NCI-H446 treated with DMSO at 0.1 percent for 48 hours (cell line): ENCODE results near the gene ZNF622.

ENCODE experiments used
- DNase-seq: peaks from one replicate; lab custom pipeline; 2025; lab: John Stamatoyannopoulos, UW

Gene ZNF622

GRCh38 chr5:16465544-16466432 lies at the start of gene ZNF622:
ZNF622 (minus strand) TSS chr5:16465800; CDS start chr5:16465665, 135 bp downstream.
- peak; percentile 88 for DNase-seq

DNA sequence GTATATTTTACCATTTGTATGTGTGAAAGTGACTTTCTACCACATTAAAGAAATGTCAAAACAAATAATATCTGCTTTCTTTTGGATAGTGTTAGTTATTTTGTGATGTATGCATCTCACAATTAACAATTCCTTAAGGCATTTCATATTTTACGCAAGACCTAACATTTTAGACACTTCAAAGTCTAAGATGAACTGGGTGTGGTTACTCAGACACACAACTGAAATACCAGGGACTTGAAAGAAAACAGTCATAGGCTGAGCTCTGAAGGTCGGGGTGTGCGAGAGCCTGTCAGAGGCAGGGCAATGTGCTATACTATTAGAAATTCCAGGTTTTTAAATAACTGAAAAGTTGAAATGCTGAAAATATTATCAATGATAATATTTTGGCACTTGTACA lies 44.5 kb upstream of the ZNF622 start:
- DNase-seq = no peak

DNA sequence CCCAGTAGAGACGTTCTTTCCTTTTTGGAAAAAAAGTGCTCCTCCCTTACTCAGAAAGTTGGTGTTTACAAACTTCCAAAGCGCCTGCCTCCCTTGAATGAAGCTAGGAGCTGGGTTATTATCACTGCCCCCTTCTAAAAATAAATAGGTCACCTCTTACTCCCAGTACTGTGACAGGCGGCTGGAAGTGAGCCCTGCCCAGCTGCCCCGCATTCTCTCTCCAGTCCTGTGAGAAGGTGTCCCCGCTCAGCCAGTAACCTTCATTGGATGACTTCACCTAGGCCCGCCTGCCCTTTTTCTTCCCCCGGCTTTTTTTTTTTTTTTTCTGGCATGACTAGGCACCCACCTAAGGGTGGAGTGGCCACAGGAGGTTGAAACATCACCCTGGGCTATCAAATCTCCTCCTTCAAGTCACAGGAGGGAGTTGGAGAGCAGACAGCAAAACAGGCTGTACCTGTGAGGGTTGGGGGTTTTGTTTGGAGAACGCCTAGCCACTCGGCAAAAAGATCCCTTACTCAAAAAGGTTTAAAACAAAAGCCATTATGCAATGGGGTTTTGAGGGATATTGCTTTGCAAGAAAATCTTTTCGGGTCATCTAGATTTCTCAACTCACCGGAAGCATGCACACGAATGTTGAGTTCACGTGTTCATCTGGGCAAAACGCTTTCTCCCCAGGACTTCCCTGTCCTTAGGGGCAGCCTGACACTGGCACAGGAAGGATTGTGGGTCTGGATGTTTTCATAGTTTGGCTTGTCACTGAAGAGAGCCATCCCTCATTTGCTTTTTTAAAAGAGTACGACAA lies 43.3 kb upstream of the ZNF622 start:
- no peak for DNase-seq

DNA sequence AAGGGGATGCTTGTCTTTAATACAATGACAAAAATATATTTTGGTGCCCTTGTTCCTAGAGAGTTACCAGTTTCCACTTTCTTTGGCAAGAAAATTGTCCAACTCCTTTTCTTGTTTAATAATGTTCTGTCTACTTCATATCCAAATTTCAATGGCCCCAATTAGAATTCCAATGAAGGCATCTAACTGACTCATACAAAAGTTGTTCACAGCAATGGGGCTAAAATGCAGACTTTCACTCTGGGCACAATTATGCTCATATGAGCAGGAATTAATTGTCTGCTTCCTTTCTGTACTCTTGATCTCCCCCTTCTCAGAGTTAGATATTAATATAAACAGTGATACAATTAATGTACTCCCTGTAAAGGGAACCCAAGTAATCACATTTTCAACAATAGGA lies 42.1 kb upstream of the ZNF622 start:
- no peak for DNase-seq

GRCh38 chr5:16505904-16506303 lies 40.3 kb upstream of the ZNF622 start:
- DNase-seq = no peak

GRCh38 chr5:16505140-16505891 lies 39.7 kb upstream of the ZNF622 start:
- no peak for DNase-seq

GRCh38 chr5:16504571-16504970 lies 39.0 kb upstream of the ZNF622 start:
- DNase-seq = no peak

GRCh38 chr5:16502866-16503265 lies 37.3 kb upstream of the ZNF622 start:
- DNase-seq = no peak

DNA sequence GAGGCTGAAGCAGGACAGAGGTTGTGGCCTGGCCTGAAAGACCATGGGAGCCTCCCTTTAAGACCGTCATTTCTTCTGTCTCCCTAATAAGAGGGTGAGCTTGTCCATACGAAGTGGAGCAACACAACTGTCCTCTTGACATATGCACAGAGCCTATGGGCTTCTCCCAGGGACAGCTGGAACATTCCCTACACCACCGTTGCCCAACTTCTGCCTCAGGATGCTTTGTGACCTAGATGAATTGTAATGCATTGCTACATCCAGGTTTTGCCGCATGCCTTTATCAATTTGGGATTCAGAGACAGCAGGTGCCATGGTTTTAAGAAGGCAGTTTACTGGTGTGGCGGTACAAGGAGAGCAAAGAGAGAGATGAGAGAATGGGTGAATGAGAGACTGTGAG lies 34.4 kb upstream of the ZNF622 start:
- no peak for DNase-seq

- DNase-seq = no peak
Observed at GRCh38 chr5:16497546-16497945, 31.9 kb upstream of the ZNF622 start.

DNA sequence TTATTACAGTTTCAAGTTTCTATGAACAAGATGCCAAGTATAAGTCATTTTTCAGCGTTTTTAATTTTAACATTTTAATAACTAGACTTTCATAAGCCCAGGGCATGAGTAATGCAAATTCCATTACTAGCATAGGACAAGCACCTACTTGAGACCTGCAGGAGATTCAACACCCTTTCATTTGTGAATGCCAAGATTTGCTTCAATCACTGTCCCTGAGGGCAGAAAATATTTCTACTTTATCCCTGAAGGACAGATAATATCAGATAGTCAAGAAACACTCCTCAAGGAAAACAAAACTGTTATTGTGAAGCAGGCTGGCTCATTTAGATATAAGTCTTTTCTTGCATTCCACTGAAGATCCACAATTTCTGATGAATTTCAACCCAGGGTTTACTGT lies 27.7 kb upstream of the ZNF622 start:
- no peak for DNase-seq

- DNase-seq = no peak
Observed at GRCh38 chr5:16492398-16493140, 27.0 kb upstream of the ZNF622 start.

DNA sequence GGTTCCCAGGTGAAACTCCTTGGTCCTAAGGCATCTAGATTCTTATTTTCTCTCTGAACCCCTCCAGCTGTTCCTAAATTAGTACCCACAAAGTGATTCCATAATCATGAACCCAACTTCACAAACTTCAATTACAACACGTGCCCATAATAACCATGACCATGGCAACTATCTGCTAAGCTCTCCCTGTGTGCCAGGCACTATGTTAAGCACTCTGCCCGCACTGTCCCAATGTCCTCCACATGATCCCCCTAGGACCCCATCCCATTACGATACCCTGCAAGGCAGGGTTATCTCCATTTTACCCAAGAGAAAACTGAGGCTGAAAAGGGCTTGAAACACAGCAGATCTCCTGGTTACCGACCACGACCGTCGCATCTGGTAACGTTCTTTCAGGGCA lies 25.3 kb upstream of the ZNF622 start:
- no peak for DNase-seq

- peak; percentile 72 for DNase-seq
Observed at GRCh38 chr5:16489322-16489791, 23.8 kb upstream of the ZNF622 start.

GRCh38 chr5:16487456-16487855 lies 21.9 kb upstream of the ZNF622 start:
- DNase-seq = no peak

DNA sequence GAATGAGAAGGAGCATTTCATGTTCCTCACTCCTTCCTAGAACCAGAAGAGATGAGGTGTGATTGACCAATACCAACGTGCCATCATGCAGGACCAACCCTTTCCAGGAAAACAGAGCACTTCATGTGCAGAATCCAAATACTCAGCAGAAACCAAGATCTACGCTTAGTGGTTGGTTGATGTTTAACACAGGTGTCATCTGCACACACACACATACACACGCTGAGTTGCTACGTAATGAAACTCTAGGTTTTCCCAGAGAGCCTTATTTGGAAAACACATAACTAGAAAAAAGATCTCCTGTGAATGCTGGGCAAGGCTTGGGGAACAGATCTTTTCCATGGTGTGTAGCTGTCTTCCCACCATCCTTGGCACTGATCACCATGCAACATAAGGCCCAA lies 21.1 kb upstream of the ZNF622 start:
- no peak for DNase-seq

DNA sequence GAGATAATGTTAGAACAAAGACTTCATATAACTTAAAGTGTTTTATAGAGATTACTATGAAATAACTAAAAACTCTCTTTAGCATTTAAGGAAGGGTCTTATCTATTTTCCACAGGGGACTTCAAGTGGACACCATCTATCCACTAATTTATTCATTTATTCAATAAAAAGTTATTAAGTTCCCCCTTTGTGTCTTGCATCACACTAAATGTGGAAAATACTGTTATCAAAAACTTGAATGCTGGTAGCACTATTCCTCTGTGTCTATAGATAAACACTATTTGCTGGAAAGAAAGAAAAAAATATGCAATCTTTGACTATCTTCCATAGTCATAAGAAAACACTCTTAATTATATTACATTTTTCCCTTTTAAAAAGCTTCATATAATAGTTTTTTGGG lies 20.1 kb upstream of the ZNF622 start:
- DNase-seq = no peak

- no peak for DNase-seq
Observed at GRCh38 chr5:16484081-16484480, 18.5 kb upstream of the ZNF622 start.

GRCh38 chr5:16483361-16483760 lies 17.8 kb upstream of the ZNF622 start:
- DNase-seq = no peak

GRCh38 chr5:16482891-16483290 lies 17.3 kb upstream of the ZNF622 start:
- DNase-seq = no peak

DNA sequence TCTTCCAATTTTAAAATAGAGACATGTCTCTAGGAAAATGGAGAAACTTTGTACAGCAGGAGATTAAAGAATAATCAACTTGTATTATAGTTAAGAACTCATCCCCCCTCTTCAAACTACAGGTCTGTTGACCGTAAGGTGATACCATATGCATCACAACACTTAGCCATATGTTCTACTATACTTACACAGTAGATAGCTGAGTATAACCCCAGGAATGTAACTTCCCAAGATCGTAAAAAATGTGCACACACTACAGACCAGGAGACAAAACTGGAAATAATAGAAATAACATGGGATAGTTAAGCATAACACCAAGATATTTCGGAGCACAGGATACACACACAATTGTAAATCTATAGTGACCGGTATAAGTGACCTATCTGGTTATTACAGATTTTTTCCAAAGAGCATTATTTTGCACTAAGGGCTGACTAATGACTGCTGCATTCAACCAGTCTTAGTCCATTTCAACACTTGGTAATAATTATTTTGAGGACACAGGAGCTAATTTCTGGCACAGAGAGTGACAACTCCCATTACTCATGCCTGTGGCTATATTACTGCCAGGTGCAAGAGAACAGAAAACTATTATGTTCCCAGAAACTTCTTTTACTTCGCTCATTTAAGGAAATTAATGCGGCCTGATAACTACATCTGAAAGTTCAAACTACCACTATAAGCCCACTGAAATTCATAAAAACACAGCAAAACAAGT lies 15.4 kb upstream of the ZNF622 start:
- DNase-seq = no peak
